ENCODE measurements around the gene ACOT8.

DNA sequence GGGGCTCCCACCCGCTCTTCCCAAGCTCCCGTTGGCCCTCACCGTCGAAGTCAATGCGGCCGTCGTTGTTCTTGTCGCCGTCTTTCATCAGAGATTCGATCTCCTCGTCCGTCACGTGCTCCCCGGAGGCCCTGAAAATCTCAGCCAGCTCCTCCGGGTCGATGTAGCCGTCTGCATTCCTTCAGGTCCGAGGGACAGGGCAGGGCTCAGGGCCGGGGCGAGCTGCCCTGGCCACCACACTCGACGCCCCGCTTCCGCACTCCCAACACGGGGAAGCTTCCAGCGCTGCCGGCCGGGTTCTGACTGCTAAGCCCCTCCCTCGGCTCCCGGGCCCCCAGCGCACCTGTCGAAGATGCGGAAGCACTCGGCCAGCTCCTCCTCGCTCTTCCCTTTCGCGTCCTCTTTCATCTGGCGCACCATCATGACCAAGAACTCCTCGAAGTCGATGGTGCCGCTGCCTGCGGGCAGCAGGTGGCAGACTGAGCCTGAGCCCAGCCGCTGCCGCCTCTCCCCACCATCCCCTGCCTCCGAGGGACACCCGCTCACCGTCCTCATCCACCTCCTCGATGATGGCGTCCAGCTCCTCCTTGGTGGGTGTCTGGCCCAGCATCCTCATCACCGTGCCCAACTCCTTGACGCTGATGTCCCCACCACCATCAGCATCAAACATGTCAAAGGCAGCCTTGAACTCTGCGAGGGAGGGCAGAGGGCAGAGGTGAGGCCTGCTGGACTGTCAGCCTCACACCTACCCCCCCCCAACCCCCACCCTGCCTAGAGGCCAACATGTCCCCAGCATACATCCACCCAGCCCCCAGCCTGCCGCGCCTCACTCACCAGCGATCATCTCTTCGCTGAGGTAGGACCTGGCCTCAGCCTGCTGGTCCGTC lies 33.0 kb downstream of the ACOT8 start:
- no peak for TF ChIP-seq EZH2 (IDR thresholded peaks at IDR 0.05; ENCODE audit: insufficient read depth, poor library complexity, severe bottlenecking)
- TF ChIP-seq EZH2phosphoT487 (IDR thresholded peaks at IDR 0.05; ENCODE audit: insufficient read depth, low read depth), result no peak

Measured in GM23248 (cell line).